T-helper 1 cell treated with Interleukin-12 subunit alpha and Interleukin-12 subunit beta and Interleukin-4 antibody, amounts not matched to agents 30 μg/mL and 1 μg/mL, for 36 hours (primary cell): ENCODE measurements around the gene U2SURP.

ENCODE experiments used
- H3K27ac Mint-ChIP-seq: one replicate; pipeline ENCODE4 v1.8.0; 2021; ENCODE audit warnings: mild to moderate bottlenecking, mixed read lengths
- H3K27me3 Mint-ChIP-seq: one replicate; pipeline ENCODE4 v1.8.0; 2021; ENCODE audit warnings: low read depth, mixed read lengths
- H3K36me3 Mint-ChIP-seq: one replicate; pipeline ENCODE4 v1.8.0; 2021; ENCODE audit warnings: low read depth, mixed read lengths
- H3K4me1 Mint-ChIP-seq: one replicate; pipeline ENCODE4 v1.8.0; 2021; ENCODE audit warnings: low read depth, mixed read lengths
- H3K4me3 Mint-ChIP-seq: one replicate; pipeline ENCODE4 v1.8.0; 2021; ENCODE audit warnings: mild to moderate bottlenecking, moderate library complexity, mixed read lengths
- H3K9me3 Mint-ChIP-seq: one replicate; pipeline ENCODE4 v1.8.0; 2021; ENCODE audit warnings: mixed read lengths

The U2SURP gene

DNA sequence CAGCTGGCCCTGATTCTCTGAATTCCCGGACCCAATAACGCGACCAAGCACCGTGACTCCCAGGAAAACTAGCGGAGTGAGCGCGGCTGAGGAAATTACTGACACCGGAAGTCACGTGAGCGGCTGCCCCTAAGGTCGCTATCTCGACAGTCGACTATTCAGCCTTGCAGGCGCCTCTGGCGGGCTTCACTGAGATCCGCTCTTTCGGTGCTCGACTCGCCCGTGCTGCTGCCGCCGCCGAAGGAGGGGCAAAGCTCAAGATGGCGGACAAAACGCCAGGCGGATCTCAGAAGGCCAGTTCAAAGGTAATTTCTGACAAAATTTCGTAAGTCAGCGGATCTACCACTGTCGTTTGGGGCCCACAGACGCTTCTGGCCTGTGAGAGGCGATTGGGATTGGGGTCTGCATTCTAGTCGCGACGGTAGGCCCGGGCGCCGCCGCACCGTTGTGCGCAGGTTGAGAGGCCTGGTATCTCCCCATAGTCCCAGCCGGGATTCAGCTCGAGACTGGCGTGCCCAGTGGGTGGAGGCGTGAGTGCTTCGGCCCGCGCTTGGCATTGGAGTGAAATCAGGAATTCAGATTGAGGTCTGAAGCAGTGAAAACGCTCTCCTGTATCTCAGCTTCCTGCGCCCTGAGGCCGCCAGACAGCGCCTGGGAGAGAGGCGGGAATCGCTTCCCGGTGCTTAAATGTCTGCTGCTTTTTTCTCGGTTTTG lies at the start of gene U2SURP:
Gene U2SURP (plus strand): TSS at position 202 of the 714 bp plus-strand sequence. CDS start 59 bp downstream, at position 261.
- peaks cover 28% of the 10 kb centered on the region for H3K4me1 Mint-ChIP-seq
- peaks cover 7% of the 10 kb centered on the region for H3K27me3 Mint-ChIP-seq
- peak within 1 kb of the TSS; percentile 98 for H3K27ac Mint-ChIP-seq
- peak within 1 kb of the TSS; percentile 95 for H3K4me3 Mint-ChIP-seq
- H3K9me3 Mint-ChIP-seq: no peaks in the 10 kb centered on the region
- peaks cover 2% of the 10 kb centered on the region for H3K36me3 Mint-ChIP-seq

DNA sequence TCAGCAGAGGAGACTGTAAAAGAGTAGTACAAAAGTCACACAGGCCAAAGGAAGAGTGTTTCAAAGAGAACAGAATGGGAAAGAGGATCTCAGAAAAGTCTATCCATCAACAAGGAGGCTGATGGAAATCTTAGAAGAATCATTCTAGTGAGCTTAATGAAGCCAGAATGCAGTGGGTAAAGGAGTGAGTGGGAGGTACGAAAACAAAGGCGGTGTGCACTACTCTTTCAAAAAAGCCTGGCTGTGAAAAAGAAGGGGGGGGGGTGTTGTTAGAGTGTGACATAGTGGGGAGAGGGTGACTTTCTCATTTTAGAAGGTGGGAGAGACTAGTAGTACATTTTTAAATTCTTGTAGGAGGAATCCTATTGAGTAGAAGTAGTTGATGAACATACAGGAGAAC lies 49.6 kb upstream of the U2SURP start:
- H3K36me3 Mint-ChIP-seq: no peaks in the 10 kb centered on the region
- no peak overlapping the region for H3K4me3 Mint-ChIP-seq
- H3K27me3 Mint-ChIP-seq: peaks cover 47% of the 10 kb centered on the region
- H3K4me1 Mint-ChIP-seq: peaks cover 6% of the 10 kb centered on the region
- H3K9me3 Mint-ChIP-seq: no peaks in the 10 kb centered on the region
- no peak overlapping the region for H3K27ac Mint-ChIP-seq

DNA sequence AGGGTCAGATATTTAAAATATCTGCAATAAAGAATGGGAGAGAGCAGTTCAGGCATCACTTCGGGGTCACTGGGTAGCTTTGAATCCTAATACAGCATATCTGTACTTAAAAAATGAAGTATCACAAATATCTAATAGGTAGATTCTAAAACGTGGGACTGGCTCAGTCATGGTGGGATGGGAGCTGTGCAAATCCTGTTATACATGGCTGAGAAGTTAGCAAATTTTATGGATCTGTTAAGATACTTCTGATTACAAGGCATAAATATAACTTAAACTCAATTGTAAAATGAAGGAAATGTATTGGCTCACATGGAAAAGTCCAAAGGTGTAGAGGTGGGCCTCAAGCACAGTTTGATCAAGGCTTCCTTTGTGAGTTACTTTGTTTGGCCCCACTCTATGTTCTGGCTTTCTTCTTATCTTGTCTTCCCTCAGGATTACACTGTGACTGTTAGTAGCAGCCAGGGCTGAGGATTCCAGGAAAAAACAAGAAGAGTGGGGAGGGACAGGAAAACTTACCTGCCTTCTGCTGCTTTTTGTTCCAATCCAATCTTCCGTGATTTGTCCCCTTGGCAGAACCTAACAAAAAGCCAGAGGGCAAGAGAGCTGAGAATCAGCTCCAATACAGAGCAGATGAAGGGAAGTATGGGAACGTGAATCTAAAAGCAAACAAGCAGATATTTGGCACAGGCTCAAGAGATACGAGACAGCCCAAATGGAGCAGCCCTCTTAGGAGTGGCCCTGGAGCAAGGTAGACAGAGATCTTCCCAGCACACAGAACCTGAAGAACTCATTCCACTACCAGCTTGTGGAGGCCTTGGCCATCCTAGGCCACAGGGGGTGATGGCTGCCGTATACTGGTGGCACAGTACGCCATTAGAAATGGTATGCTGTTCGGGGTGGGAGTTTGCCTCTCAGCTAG lies 48.8 kb upstream of the U2SURP start:
- Mint-ChIP-seq H3K27ac (no peak overlapping the region), H3K4me3 (no peak overlapping the region), H3K4me1 (peaks cover 3% of the 10 kb centered on the region), H3K27me3 (peaks cover 50% of the 10 kb centered on the region), H3K9me3 (no peaks in the 10 kb centered on the region), H3K36me3 (no peaks in the 10 kb centered on the region)

DNA sequence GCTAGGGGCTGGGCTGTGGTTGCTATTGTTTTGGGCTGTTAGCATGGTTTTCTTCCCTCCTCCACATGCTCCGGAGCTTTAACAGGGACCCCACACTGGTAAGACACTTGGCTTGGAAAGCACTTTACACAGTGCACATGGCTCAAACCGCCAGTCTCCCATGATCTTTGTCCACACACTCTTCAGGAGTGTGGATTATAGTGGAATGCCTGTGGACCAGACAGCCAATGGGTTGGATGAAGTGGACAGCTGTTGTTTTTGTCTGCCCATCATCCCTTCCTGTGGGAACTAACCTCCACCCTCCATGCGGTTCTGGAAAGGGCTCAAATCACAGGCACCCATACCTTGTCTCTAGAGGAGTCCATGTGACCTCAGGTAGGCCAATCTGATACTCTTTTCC lies 47.9 kb upstream of the U2SURP start:
- H3K27me3 Mint-ChIP-seq: peaks cover 47% of the 10 kb centered on the region
- H3K4me1 Mint-ChIP-seq: no peaks in the 10 kb centered on the region
- no peaks in the 10 kb centered on the region for H3K36me3 Mint-ChIP-seq
- no peak overlapping the region for H3K4me3 Mint-ChIP-seq
- no peak overlapping the region for H3K27ac Mint-ChIP-seq
- no peaks in the 10 kb centered on the region for H3K9me3 Mint-ChIP-seq

DNA sequence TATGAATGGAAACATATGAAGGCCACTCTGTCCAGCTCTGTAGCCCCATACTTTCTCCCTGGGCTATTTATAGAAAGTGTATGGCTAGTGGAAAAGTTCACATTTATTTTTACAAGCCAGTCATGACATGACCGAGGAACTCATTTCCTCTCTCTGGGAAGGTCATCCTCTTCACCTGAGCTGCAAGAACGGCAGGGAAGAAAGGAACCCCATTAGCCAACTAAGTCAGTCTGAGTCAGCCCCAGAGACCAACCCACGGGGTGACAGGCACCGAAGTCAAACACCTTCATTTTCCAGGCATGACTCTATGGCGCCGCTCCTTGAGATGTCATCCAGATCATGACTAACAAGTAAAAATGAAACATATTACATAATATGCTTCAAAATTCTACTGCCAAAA lies 42.7 kb upstream of the U2SURP start:
- no peaks in the 10 kb centered on the region for H3K9me3 Mint-ChIP-seq
- H3K27ac Mint-ChIP-seq: no peak overlapping the region
- H3K4me1 Mint-ChIP-seq: peaks cover 9% of the 10 kb centered on the region
- no peaks in the 10 kb centered on the region for H3K36me3 Mint-ChIP-seq
- H3K27me3 Mint-ChIP-seq: peaks cover 60% of the 10 kb centered on the region
- no peak overlapping the region for H3K4me3 Mint-ChIP-seq

DNA sequence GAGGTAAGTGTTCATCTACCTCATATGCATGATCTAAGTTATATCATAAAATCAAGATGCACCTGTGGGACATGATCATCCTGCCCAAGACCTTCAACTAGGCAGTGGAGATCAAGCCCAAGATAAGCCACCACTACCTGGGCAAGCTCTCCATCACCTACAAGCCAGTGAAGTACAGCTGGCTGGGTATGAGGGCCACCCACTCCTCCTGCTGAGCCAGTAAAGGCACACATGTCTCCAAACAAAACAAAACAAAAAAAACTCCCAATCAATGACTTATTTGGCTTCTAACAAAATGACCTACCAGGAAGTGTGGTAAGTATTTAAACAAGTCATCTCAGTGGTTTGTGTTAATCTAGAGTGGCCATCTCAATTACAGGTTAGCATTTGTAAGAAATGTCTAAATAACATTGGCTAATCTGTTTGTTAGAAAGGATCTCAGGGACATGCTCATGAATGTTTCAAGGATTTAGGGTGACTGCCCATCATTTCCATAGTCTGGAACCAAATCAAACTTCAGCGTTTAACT lies 41.0 kb upstream of the U2SURP start:
- H3K27me3 Mint-ChIP-seq: peaks cover 66% of the 10 kb centered on the region
- no peak overlapping the region for H3K4me3 Mint-ChIP-seq
- peaks cover 13% of the 10 kb centered on the region for H3K4me1 Mint-ChIP-seq
- no peaks in the 10 kb centered on the region for H3K9me3 Mint-ChIP-seq
- H3K27ac Mint-ChIP-seq: no peak overlapping the region
- H3K36me3 Mint-ChIP-seq: no peaks in the 10 kb centered on the region

DNA sequence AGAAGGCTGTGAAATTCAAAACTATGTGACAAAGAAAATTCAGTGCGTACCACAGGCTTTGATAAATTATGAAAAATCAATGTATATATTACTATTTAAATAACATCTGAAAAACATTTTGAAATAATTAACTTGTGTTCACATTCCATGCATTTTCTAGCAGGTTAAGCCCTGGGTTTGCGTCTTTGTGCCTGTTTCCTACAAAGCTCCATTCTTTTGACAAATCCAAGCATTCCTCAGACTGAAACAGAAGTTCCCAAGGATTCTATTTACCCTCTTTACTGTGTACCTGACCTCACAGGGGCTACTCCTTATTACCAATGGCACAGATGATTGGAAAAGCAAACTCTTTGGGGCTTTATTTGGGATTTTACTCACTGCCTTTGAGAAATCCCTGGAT lies 39.8 kb upstream of the U2SURP start:
- Mint-ChIP-seq H3K4me3 (peak overlapping the region; percentile 79), H3K27me3 (peaks cover 78% of the 10 kb centered on the region), H3K27ac (no peak overlapping the region), H3K36me3 (no peaks in the 10 kb centered on the region), H3K9me3 (no peaks in the 10 kb centered on the region), H3K4me1 (peaks cover 13% of the 10 kb centered on the region)

DNA sequence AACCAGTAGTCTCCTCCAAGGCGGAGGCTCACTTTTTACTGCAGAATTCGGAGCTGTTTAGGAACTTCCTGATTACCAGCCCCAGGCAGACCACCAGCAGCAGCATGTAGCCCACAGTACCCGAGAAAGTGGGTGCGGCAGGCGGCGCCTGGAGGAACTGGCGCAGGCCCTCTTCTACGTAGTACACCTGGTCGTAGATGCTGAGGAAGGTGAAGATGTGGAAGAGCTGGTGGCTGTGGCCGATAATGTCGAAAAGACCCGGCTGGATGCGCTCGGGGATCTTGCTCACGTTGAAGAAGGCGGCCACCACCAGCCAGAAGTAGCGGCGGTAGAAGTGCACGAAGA lies 39.2 kb upstream of the U2SURP start:
- Mint-ChIP-seq H3K9me3 (no peaks in the 10 kb centered on the region), H3K36me3 (no peaks in the 10 kb centered on the region), H3K4me1 (peaks cover 13% of the 10 kb centered on the region), H3K4me3 (peak overlapping the region; percentile 79), H3K27ac (no peak overlapping the region), H3K27me3 (peaks cover 81% of the 10 kb centered on the region)

DNA sequence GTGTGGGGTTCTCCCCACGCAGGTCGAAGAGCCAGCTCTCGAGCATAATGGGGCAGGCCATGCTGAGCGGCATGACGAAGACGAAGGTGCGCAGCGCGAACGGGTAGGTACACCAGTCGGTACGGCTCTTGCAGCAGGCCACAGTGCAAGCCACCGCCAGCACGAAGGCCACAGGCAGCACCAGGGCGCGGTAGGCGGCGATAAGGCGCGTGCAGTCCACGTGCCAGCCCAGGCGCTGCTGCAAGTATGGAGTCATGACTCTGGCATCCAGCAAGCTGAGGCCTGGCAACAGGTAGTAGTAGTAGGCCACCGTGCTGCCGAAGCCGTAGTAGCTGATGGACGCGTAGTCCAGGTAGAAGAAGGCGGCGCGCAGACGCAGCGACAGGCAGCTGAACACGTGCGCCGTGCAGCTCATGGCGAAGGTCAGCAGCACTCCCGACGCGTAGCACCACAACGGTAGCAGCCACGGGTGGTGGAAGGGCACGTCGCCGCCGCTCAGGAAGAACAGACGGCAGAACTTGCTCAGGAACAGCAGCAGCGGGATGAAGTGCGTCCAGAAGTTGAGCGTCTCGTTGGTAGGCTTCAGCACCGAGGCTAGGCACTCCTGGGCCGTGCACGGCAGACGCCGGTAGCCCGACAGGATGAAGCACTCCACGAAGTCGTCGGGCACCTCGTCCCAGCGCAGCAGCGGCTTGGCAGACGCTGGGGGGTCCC lies 38.7 kb upstream of the U2SURP start:
- H3K9me3 Mint-ChIP-seq: no peaks in the 10 kb centered on the region
- no peak overlapping the region for H3K27ac Mint-ChIP-seq
- peaks cover 76% of the 10 kb centered on the region for H3K27me3 Mint-ChIP-seq

DNA sequence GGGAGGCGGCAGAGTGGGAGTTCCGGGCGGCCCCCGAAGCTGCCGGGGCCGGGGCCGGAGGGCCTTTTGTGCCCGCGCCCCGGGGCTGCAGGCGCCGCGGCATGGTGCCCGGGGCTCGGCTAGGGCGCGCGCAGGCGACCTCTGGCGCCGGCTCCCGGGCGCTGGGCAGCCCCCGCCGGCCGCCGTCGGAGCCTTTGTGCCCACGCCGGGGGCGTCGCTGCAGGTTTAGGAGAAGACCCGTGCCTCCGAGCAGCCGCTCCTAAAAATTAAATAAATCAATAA lies 38.2 kb upstream of the U2SURP start:
- Mint-ChIP-seq H3K27ac (no peak overlapping the region), H3K4me3 (peak overlapping the region; percentile 79), H3K9me3 (no peaks in the 10 kb centered on the region), H3K4me1 (peaks cover 13% of the 10 kb centered on the region), H3K27me3 (peaks cover 76% of the 10 kb centered on the region), H3K36me3 (no peaks in the 10 kb centered on the region)

More for the DNA sequence above, 38.7 kb upstream of the U2SURP start:
- H3K36me3 Mint-ChIP-seq: no peaks in the 10 kb centered on the region
- peak overlapping the region; percentile 79 for H3K4me3 Mint-ChIP-seq
- peaks cover 13% of the 10 kb centered on the region for H3K4me1 Mint-ChIP-seq

DNA sequence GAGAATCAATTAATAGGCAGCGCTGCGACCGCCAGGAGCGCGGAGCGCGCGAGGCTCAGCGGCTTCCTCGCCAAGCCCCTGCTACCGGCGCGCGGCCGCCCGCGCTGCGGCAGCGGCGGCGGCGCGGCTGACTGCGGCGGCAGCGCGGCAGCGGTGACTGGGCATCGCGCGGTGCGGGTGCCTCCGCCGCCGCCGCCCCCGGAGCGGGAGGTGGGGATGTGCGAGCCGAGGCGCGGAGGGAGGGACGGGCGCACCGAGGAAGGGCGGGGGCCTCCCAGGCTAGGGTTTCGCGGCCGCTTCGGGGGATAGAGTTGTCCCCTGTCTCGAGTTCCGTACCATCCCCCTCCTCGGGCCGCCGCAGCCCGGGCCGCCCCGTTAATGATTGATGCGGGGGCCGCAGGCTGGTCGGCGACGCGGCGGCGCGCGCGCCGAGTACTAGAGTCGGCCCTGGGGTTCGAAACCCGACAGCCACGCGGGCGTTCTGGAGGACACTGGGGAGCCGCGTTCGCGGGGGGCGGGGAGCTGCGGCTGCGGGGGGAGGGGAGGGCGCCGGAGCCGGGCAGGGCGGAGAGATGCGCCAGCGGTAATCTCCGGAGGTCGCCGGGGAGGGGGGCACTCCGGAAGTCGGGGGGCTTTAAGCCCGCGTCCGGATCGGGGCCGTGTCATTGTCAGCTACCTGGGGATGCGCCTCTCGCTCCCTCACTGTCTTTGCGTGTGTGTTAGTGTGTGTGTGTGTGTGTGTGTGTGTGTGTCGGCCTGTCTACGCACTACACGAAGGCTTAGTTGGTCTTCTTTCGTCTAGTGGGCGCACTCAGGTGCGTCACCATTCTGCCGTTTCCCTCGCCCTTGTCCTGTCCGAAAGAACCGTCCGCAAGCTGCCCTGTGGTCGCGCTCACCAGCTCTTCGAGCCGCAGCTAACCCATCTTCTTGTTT lies 37.6 kb upstream of the U2SURP start, which contains the start of gene PAQR9:
Gene PAQR9 (minus strand): TSS at position 159 of the 933 bp plus-strand sequence. CDS start 338 bp downstream, outside the sequence.
- H3K9me3 Mint-ChIP-seq: no peaks in the 10 kb centered on the region
- peaks cover 13% of the 10 kb centered on the region for H3K4me1 Mint-ChIP-seq
- no peak within 1 kb of the TSS for H3K27ac Mint-ChIP-seq
- H3K27me3 Mint-ChIP-seq: peaks cover 75% of the 10 kb centered on the region
- H3K4me3 Mint-ChIP-seq: peak within 1 kb of the TSS; percentile 79
- H3K36me3 Mint-ChIP-seq: no peaks in the 10 kb centered on the region

DNA sequence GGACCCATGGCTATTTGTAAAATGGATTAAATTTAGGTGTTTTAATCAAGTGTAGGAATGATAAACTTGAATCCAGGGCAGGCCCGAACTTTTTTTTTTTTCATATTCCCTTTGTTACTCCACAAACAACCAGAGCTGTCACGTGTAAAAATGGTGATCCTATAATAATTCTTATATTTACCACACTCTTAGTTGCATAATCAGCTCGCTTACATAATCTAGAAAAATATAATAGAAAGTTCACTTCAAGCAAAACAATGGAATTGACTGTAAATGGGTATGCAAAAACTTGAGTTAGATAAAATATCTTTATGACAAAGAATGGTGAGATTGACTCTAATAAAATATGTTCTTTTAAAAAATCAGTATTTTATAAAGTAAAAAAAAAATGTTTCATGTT lies 35.8 kb upstream of the U2SURP start:
- Mint-ChIP-seq H3K9me3 (no peaks in the 10 kb centered on the region), H3K36me3 (no peaks in the 10 kb centered on the region), H3K27ac (no peak overlapping the region), H3K27me3 (peaks cover 65% of the 10 kb centered on the region), H3K4me3 (no peak overlapping the region), H3K4me1 (peaks cover 13% of the 10 kb centered on the region)

DNA sequence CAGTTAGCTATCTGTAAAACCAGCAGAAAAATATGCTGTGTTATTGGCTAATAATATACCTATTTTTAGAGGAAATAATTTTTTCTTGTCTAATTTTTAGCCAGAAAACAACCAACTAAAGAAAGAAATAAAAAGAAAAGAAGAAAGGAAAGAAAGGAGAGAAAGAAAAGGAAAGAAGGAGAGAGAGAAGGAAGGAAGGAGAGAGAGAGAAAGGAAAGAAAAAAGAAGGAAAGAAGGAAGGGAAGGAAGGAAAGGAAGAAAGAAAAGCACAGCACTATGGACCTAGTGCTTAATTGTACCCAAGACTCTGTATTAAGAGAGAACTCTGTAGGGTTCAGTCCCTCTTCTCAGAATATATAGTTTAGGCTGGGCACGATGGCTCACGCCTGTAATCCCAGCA lies 34.6 kb upstream of the U2SURP start:
- H3K4me1 Mint-ChIP-seq: peaks cover 13% of the 10 kb centered on the region
- no peaks in the 10 kb centered on the region for H3K9me3 Mint-ChIP-seq
- peaks cover 64% of the 10 kb centered on the region for H3K27me3 Mint-ChIP-seq
- no peak overlapping the region for H3K4me3 Mint-ChIP-seq
- no peaks in the 10 kb centered on the region for H3K36me3 Mint-ChIP-seq
- H3K27ac Mint-ChIP-seq: no peak overlapping the region
